WTC11 (cell line): ENCODE results near the gene THYN1.

Source experiments
- ETV6 ChIP-seq: sonication (generic); formaldehyde crosslinking; IDR thresholded peaks from 2 replicates; pipeline ENCODE4 v1.8.1; 2022; ENCODE audit warnings: mild to moderate bottlenecking, missing genetic modification reagents
- FOXK1 ChIP-seq: sonication (generic); formaldehyde crosslinking; IDR thresholded peaks from 2 replicates; pipeline ENCODE4 v1.8.0; 2022; ENCODE audit warnings: mild to moderate bottlenecking, moderate library complexity, missing genetic modification reagents
- IRF2 ChIP-seq: sonication (generic); formaldehyde crosslinking; IDR thresholded peaks from 2 replicates; pipeline ENCODE4 v1.8.0; 2022; ENCODE audit warnings: low read depth, missing genetic modification reagents, borderline replicate concordance
- SMAD3 ChIP-seq: sonication (generic); formaldehyde crosslinking; IDR thresholded peaks from 2 replicates; pipeline ENCODE4 v1.8.0; 2022; ENCODE audit warnings: missing genetic modification reagents, mild to moderate bottlenecking, borderline replicate concordance
- SOX15 ChIP-seq: fragments of 250-450 bp; sonication (Bioruptor Pico); IDR thresholded peaks from 2 replicates; pipeline ENCODE4 v1.9.0; 2021; ENCODE audit warnings: mild to moderate bottlenecking
- TCF7 ChIP-seq: sonication (generic); formaldehyde crosslinking; IDR thresholded peaks from 2 replicates; pipeline ENCODE4 v1.8.0; 2022; ENCODE audit warnings: mild to moderate bottlenecking, low read depth, missing genetic modification reagents, moderate library complexity
- TEAD4 ChIP-seq: sonication (generic); formaldehyde crosslinking; IDR thresholded peaks from 2 replicates; pipeline ENCODE4 v1.8.0; 2022; ENCODE audit warnings: mild to moderate bottlenecking, missing genetic modification reagents
- ZNF138 ChIP-seq: sonication (generic); formaldehyde crosslinking; conservative IDR thresholded peaks from 2 replicates; pipeline ENCODE4 v1.8.1; 2022; ENCODE audit warnings: mild to moderate bottlenecking, moderate library complexity, missing genetic modification reagents
- TF ChIP-seq, protein P1 (sequence below): sonication (generic); formaldehyde crosslinking; IDR thresholded peaks from 2 replicates; pipeline ENCODE4 v1.8.0; 2022; ENCODE audit warnings: mild to moderate bottlenecking, missing genetic modification reagents
- TF ChIP-seq, protein P2 (sequence below): fragments of 200-600 bp; IDR thresholded peaks from 2 replicates; pipeline ENCODE4 v1.8.0; 2022; ENCODE audit warnings: antibody characterized with exemption
- TF ChIP-seq, protein P3 (sequence below): sonication (generic); formaldehyde crosslinking; IDR thresholded peaks from 2 replicates; pipeline ENCODE4 v1.8.1; 2022; ENCODE audit warnings: missing genetic modification reagents, borderline replicate concordance
- TF ChIP-seq, protein P4 (sequence below): fragments of 250-450 bp; sonication (Bioruptor Pico); IDR thresholded peaks from 2 replicates; pipeline ENCODE4 v1.8.0; 2021; ENCODE audit warnings: mild to moderate bottlenecking

DNA sequence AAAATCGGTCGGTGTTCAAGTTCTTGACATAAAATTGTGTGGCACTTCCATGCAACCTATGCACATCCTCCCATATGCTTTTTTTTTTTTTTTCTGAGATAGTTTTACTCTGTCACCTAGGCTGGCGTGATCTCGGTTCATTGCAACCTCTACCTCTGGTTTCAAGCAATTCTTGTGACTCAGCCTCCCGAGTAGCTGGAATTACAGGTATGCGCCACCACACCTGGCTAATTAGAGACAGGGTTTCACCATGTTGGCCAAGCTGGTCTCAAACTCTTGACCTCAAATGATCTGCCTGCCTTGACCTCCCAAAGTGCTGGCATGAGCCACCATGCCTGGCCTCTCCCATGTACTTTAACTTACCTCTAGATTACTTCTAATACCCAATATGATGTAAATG is 38.0 kb upstream of the THYN1 start:
- TF ChIP-seq, protein P1, sequence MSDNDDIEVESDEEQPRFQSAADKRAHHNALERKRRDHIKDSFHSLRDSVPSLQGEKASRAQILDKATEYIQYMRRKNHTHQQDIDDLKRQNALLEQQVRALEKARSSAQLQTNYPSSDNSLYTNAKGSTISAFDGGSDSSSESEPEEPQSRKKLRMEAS (CRISPR knock-in tag): no peak
- TF ChIP-seq ETV6 (CRISPR knock-in tag) (no peak), TCF7 (CRISPR knock-in tag) (no peak), TEAD4 (CRISPR knock-in tag) (no peak), SOX15 (CRISPR knock-in tag) (no peak), SMAD3 (CRISPR knock-in tag) (no peak), ZNF138 (CRISPR knock-in tag) (no peak), FOXK1 (CRISPR knock-in tag) (no peak), IRF2 (CRISPR knock-in tag) (no peak)
- TF ChIP-seq, protein P2, sequence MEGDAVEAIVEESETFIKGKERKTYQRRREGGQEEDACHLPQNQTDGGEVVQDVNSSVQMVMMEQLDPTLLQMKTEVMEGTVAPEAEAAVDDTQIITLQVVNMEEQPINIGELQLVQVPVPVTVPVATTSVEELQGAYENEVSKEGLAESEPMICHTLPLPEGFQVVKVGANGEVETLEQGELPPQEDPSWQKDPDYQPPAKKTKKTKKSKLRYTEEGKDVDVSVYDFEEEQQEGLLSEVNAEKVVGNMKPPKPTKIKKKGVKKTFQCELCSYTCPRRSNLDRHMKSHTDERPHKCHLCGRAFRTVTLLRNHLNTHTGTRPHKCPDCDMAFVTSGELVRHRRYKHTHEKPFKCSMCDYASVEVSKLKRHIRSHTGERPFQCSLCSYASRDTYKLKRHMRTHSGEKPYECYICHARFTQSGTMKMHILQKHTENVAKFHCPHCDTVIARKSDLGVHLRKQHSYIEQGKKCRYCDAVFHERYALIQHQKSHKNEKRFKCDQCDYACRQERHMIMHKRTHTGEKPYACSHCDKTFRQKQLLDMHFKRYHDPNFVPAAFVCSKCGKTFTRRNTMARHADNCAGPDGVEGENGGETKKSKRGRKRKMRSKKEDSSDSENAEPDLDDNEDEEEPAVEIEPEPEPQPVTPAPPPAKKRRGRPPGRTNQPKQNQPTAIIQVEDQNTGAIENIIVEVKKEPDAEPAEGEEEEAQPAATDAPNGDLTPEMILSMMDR: no peak
- TF ChIP-seq, protein P3, sequence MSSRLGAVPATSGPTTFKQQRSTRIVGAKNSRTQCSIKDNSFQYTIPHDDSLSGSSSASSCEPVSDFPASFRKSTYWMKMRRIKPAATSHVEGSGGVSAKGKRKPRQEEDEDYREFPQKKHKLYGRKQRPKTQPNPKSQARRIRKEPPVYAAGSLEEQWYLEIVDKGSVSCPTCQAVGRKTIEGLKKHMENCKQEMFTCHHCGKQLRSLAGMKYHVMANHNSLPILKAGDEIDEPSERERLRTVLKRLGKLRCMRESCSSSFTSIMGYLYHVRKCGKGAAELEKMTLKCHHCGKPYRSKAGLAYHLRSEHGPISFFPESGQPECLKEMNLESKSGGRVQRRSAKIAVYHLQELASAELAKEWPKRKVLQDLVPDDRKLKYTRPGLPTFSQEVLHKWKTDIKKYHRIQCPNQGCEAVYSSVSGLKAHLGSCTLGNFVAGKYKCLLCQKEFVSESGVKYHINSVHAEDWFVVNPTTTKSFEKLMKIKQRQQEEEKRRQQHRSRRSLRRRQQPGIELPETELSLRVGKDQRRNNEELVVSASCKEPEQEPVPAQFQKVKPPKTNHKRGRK: no peak
- TF ChIP-seq, protein P4, sequence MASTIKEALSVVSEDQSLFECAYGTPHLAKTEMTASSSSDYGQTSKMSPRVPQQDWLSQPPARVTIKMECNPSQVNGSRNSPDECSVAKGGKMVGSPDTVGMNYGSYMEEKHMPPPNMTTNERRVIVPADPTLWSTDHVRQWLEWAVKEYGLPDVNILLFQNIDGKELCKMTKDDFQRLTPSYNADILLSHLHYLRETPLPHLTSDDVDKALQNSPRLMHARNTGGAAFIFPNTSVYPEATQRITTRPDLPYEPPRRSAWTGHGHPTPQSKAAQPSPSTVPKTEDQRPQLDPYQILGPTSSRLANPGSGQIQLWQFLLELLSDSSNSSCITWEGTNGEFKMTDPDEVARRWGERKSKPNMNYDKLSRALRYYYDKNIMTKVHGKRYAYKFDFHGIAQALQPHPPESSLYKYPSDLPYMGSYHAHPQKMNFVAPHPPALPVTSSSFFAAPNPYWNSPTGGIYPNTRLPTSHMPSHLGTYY (CRISPR knock-in tag): no peak
